GM12878 (cell line): ENCODE results near the gene SLC43A1. TPM values are rescaled to one million over a fixed set of nuclear protein-coding genes. Genes with fewer than 3 reads are reported as not detected.

ENCODE experiments used
- ASH2L ChIP-seq: fragments of 300-600, 200-600 bp; sonication (generic); IDR thresholded peaks from 2 replicates; pipeline ENCODE4 v1.6.1; 2017; ENCODE audit warnings: low read depth, mild to moderate bottlenecking, borderline replicate concordance
- BCL3 ChIP-seq: IDR thresholded peaks from 2 replicates; pipeline ENCODE4 v1.6.1; 2011; ENCODE audit warnings: borderline replicate concordance, low read depth, mild to moderate bottlenecking, moderate library complexity, low read length; ENCODE audit not compliant: insufficient read depth, poor library complexity, severe bottlenecking
- BRCA1 ChIP-seq: IDR thresholded peaks from 2 replicates; pipeline ENCODE4 v1.6.1; 2011; ENCODE audit warnings: low read depth, low read length, improper control_type of control experiment
- CTCF ChIP-seq, 3 experiments: IDR thresholded peaks in 2 of 3; conservative IDR thresholded peaks in 1 of 3; 2 replicates each; pipeline ENCODE4 v1.5.1; 2011; ENCODE audit warnings: low read depth in 3 of 3, low read length in 3 of 3, mild to moderate bottlenecking in 3 of 3, control low read depth in 2 of 3, moderate library complexity in 2 of 3, inconsistent platforms in 1 of 3, mixed read lengths in 1 of 3; ENCODE audit not compliant: control insufficient read depth in 2 of 3, insufficient read depth in 1 of 3; ENCODE audit errors: extremely low read depth in 1 of 3
- EGR1 ChIP-seq, 2 experiments: IDR thresholded peaks; 1 replicate in 1 of 2; 2 replicates in 1 of 2; pipeline ENCODE4 v1.6.1; 2011 to 2012; ENCODE audit warnings: low read depth in 2 of 2, low read length in 2 of 2, borderline replicate concordance in 1 of 2, mild to moderate bottlenecking in 1 of 2, moderate library complexity in 1 of 2
- ETV6 ChIP-seq, 2 experiments: fragments of 450-650 bp in 1 of 2; IDR thresholded peaks in 1 of 2; conservative IDR thresholded peaks in 1 of 2; 2 replicates each; pipeline ENCODE4 v1.6.1; 2014; ENCODE audit warnings: antibody characterized with exemption in 1 of 2, borderline replicate concordance in 1 of 2, low read depth in 1 of 2, mild to moderate bottlenecking in 1 of 2, moderate library complexity in 1 of 2
- HDGF ChIP-seq: fragments of 450-650 bp; IDR thresholded peaks from 2 replicates; pipeline ENCODE4 v1.6.1; 2016; ENCODE audit warnings: antibody characterized with exemption
- IKZF1 ChIP-seq: fragments of 450-650 bp; conservative IDR thresholded peaks from 2 replicates; pipeline ENCODE4 v1.6.1; 2017; ENCODE audit warnings: antibody characterized with exemption, mild to moderate bottlenecking
- JUNB ChIP-seq: IDR thresholded peaks from 2 replicates; pipeline ENCODE4 v1.6.1; 2016; ENCODE audit warnings: antibody characterized with exemption, mild to moderate bottlenecking
- MEF2B ChIP-seq: fragments of 450-650 bp; IDR thresholded peaks from 2 replicates; pipeline ENCODE4 v1.6.1; 2018; ENCODE audit warnings: mild to moderate bottlenecking, moderate library complexity; ENCODE audit not compliant: partially characterized antibody, poor library complexity, severe bottlenecking
- MLLT1 ChIP-seq: fragments of 450-650 bp; IDR thresholded peaks from 2 replicates; pipeline ENCODE4 v1.6.1; 2016; ENCODE audit warnings: mild to moderate bottlenecking
- NFIC ChIP-seq: IDR thresholded peaks from 2 replicates; pipeline ENCODE4 v1.6.1; 2012; ENCODE audit warnings: low read depth, mild to moderate bottlenecking, inconsistent platforms, low read length, moderate library complexity
- NR2C1 ChIP-seq: fragments of 450-650 bp; IDR thresholded peaks from 2 replicates; pipeline ENCODE4 v1.6.1; 2017; ENCODE audit warnings: antibody characterized with exemption, mild to moderate bottlenecking, moderate library complexity
- RELA ChIP-seq: fragments of 450-650 bp; IDR thresholded peaks from 2 replicates; pipeline ENCODE4 v1.8.0; 2014; ENCODE audit warnings: borderline replicate concordance; ENCODE audit not compliant: partially characterized antibody
- SMAD5 ChIP-seq: IDR thresholded peaks from 2 replicates; pipeline ENCODE4 v1.6.1; 2016; ENCODE audit warnings: antibody characterized with exemption, low read depth
- ZBTB33 ChIP-seq: fragments of 450-650 bp; IDR thresholded peaks from 2 replicates; pipeline ENCODE4 v1.6.1; 2017; ENCODE audit warnings: mild to moderate bottlenecking
- ZNF592 ChIP-seq: fragments of 450-650 bp; IDR thresholded peaks from 2 replicates; pipeline ENCODE4 v1.6.1; 2017; ENCODE audit warnings: mild to moderate bottlenecking, moderate library complexity
- polyA plus RNA-seq, 11 experiments: library from polyadenylated mRNA; depleted of rRNA in 4 of 11; unstranded in 6 of 11; stranded (reverse) in 5 of 11; fragments of >200 nt; fragmentation: Nextera tagmentation in 4 of 11; fragmentation: Illumina TruSeq in 1 of 11; extraction: Ambion mirVana in 4 of 11; extraction: Trizol in 1 of 11; gene quantifications; 1 replicate in 1 of 11; 2 replicates in 10 of 11; pipeline versions ENCODE4 v1.2.1 to v1.2.3, GENCODE V29; 2011 to 2016; ENCODE audit warnings: inconsistent platforms in 2 of 11, missing spikeins in 2 of 11, low read depth in 1 of 11
- total RNA-seq, 4 experiments: library from RNA; depleted of rRNA in 3 of 4; stranded (reverse); fragments of >200 nt in 3 of 4; fragmentation: Illumina TruSeq in 1 of 4; extraction: Trizol in 1 of 4; gene quantifications; 2 replicates each; pipeline versions ENCODE4 v1.2.1 to v1.2.3, GENCODE V29; 2013 to 2021

Gene SLC43A1
- total and polyA plus RNA-seq, 10 of the 15 experiments (the other 5 are each of a cell fraction or from before 2014, with no cell fraction given): 1.0 to 17.8 (median 12.6) TPM

- TF ChIP-seq RELA (no peak), HDGF (peak; percentile 36; the same call in 1 of the 2 replicates), BRCA1 (no peak), MEF2B (no peak), ETV6 (conservative IDR thresholded peaks at IDR 0.05 in 1 of 2, IDR thresholded peaks at IDR 0.05 in 1 of 2; ENCODE audit: borderline replicate concordance in 1 of 2, low read depth in 1 of 2) (no peak), JUNB (no peak), NFIC (no peak), SMAD5 (no peak), ZNF592 (no peak), ZBTB33 (no peak), NR2C1 (no peak), MLLT1 (no peak), BCL3 (no peak), CTCF (IDR thresholded peaks at IDR 0.05 in 2 of 3, conservative IDR thresholded peaks at IDR 0.05 in 1 of 3; ENCODE audit: control insufficient read depth in 2 of 3, extremely low read depth in 1 of 3, insufficient read depth in 1 of 3, low read depth in 3 of 3, low read length in 3 of 3) (no peak), IKZF1 (peak; percentile 25; the same call in 1 of the 2 replicates), ASH2L (no peak), EGR1 (IDR thresholded peaks at IDR 0.05; ENCODE audit: borderline replicate concordance in 1 of 2, low read depth in 2 of 2, low read length in 2 of 2) (no peak; a peak in 1 of 3 replicates)
Measured at GRCh38 chr11:57474017-57474802, 41.3 kb downstream of the SLC43A1 start (continued).
